T47D (cell line): ENCODE results near the gene LTBP1.
"Not testable (repeated sequence)": the region's sequence is repeated elsewhere in the genome, so short reads cannot be mapped to it uniquely, and the experiment has no call there.

ENCODE experiments used
- DNase-seq, 2 experiments: peaks; one replicate each; pipeline versions ENCODE4 v3.0.0 to v3.0.0-alpha.2; 2011 to 2012; ENCODE audit warnings: low read depth in 1 of 2, low spot score in 1 of 2
- JUND ChIP-seq: IDR thresholded peaks from 2 replicates; pipeline ENCODE4 v1.6.1; 2012; ENCODE audit warnings: low read depth
- in situ Hi-C: cut with HindIII; loops from 2 replicates; pipeline ENCODE4 v1.10.0; 2016; ENCODE audit warnings: low sequenced_read_pairs, low pct_unique_long_range_greater_than_20kb

LTBP1 gene

DNA sequence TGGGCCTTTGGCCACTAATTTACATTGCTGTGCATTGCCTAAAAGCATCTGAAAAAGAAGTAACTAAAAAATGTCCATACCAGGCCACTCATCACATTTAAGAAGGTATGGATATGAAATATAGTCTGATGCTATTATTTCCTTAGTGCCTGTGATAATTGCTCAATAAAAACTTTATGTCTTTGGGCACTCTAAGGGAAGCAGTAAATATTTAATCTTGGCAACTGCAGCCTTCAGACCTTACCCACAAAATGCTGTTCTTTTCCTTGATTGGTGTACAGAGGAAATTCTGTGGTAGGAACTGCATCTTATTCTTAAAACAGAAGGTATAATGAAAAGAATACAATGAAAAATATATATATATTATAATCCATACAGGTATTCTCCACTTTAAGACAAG lies 403.9 kb downstream of the LTBP1 start:
- in situ Hi-C loops, result no loop called here
- DNase-seq, result no peak
- TF ChIP-seq JUND, result no peak

DNA sequence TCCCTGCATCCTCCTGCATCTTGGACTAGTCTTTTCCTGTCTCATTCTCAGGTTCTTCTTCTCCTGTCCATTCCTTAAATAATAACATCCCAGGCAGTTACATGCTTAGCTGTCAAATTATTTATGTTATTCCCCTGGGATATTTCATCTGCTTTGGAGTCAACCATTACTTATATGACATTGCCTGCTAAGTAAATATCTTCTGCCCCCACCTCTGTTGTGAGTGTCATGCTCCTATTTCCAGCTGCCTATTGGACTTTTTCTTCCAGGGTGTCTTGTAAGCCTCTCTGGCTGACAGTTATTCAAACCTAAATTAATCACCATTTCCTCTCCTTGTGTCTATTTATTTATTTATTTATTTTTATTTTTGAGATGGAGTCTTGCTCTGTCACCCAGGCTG lies 405.0 kb downstream of the LTBP1 start:
- in situ Hi-C loops, result no loop called here
- DNase-seq, result no peak

DNA sequence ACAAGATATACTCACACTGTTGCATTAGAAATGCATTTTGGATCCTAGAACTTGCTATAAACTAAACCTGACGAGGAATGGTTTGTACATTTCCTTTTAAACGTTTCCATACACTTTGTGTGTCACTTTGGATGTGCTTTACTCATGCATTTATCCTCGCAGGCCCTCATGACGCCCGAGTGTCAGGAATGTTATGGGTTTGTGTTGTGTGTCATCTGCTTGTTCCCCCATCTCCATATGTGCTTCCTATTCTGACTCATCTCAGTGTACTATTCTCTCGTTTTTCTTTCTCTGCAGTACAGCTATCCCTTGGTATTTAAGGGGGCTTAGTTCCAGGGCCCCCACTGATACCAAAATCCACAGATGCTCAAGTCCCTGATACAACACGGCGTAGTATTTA lies 408.2 kb downstream of the LTBP1 start:
- TF ChIP-seq JUND, result no peak
- in situ Hi-C loops, result no loop called here
- DNase-seq, result no peak

More for the DNA sequence above, 405.0 kb downstream of the LTBP1 start:
- no peak for TF ChIP-seq JUND

DNA sequence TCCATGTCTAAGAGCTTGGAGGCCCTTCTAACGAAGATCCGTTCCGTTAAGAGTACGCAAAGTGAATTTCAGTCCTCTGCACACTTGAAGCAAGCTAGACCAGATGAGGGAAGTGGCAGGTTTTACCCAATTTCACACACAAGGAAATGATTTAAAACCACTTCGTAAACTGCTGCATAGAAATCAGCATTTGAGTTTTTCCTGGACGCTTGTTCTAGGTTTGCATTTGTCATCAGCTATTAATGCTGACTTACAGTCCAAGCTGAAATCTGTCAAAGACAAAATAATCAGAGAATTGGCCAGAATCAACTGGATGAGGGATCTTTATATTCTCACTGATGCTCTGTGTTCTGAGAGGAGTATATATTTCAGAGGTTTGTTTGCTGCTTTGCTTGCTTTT lies 412.1 kb downstream of the LTBP1 start:
- in situ Hi-C loops, result no loop called here
- no peak for DNase-seq
- no peak for TF ChIP-seq JUND

- in situ Hi-C loops, result no loop called here
- TF ChIP-seq JUND, result no peak
- no peak for DNase-seq
Observed at GRCh38 chr2:33363325-33364298, 416.9 kb downstream of the LTBP1 start.

- DNase-seq, result no peak
- TF ChIP-seq JUND, result no peak
- in situ Hi-C loops, result no loop called here
Observed at GRCh38 chr2:33365264-33365970, 418.7 kb downstream of the LTBP1 start.

DNA sequence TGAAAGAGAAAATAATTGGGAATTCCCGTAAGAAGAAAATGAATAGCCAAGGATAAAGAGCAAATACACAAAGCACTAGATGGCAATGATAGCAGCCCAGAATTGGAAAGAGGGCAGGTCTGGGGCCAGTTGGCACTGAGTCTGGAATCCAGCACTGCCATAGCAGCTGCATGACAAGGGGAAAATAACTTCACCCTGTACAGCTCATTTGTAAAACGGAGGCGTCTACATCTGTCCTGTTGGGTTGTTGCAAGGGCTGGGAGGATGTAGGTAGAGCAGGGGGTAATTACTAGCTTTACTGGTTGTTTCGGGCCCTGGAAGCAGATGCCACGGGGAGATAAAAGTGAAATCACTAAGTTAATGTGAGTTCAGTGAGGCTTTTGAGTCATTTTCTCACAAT lies 419.7 kb downstream of the LTBP1 start:
- in situ Hi-C loops, result no loop called here
- DNase-seq, result peak; percentile 23 to 80
- TF ChIP-seq JUND, result no peak

DNA sequence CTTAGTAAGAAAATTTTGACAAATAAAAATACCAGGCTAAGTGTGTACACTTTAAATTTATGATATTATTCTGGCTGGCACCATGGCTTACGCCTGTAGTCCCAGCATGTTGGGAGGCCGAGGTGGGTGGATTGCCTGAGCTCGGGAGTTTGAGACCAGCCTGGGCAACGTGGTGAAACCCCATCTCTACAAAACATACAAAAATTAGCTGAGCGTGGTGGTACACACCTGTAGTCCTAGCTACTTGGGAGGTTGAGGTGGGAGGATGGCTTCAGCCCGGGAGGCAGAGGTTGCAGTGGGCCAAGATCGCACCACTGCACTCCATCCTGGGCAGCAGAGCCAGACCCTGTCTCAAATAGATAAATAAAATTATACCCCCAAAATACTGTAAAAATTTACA lies 421.8 kb downstream of the LTBP1 start:
- DNase-seq, in situ Hi-C loops: not testable (repeated sequence)

- no peak for TF ChIP-seq JUND
- no peak for DNase-seq
- in situ Hi-C loops, result no loop called here
Observed at GRCh38 chr2:33369191-33369590, 422.4 kb downstream of the LTBP1 start.

DNA sequence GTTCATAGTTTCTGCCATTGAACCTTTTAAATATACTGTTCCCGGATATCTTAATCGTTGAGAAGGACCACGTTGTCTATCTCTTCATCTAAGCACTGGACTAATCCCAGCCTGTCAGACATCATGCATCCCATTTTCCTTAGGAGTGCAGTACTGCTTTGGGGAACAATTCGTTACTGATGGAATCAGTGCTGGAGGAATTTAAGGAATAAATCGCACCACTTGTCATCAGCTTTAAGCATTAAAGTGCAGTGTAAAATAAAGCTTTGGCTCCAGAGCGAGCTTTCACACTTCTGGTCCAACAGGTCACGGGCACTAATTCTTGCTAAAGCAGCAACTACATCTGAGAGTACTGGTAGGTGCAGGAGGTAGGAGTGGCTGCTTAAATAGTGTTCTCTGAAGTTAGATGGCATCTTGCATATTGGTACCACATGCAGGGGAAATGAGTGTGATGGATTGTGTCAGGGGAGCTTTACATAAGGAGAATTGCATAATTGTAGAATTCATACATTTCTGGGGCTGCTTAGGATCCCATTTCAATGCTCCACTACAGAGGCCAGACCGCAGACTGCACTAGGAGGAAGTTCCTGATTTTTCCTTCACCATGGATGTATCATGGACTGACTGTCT lies 424.0 kb downstream of the LTBP1 start:
- DNase-seq, result no peak
- no peak for TF ChIP-seq JUND
- in situ Hi-C loops, result no loop called here

- no peak for DNase-seq
- in situ Hi-C loops, result no loop called here
- TF ChIP-seq JUND, result no peak
Observed at GRCh38 chr2:33371304-33372090, 424.7 kb downstream of the LTBP1 start.

GRCh38 chr2:33372940-33373553 lies 426.3 kb downstream of the LTBP1 start:
- no peak for TF ChIP-seq JUND
- DNase-seq, result peak; percentile 27 to 62
- in situ Hi-C loops, result no loop called here
